HG03095 (cell line): ENCODE measurements around the gene FMR1NB.

Experiments
- ATAC-seq: cut with Tn5 transposase; IDR thresholded peaks from one replicate; pipeline ENCODE4 v1.9.1; 2021; ENCODE audit warnings: moderate library complexity; ENCODE audit not compliant: unreplicated experiment

The FMR1NB gene, protein sequence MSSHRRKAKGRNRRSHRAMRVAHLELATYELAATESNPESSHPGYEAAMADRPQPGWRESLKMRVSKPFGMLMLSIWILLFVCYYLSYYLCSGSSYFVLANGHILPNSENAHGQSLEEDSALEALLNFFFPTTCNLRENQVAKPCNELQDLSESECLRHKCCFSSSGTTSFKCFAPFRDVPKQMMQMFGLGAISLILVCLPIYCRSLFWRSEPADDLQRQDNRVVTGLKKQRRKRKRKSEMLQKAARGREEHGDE

DNA sequence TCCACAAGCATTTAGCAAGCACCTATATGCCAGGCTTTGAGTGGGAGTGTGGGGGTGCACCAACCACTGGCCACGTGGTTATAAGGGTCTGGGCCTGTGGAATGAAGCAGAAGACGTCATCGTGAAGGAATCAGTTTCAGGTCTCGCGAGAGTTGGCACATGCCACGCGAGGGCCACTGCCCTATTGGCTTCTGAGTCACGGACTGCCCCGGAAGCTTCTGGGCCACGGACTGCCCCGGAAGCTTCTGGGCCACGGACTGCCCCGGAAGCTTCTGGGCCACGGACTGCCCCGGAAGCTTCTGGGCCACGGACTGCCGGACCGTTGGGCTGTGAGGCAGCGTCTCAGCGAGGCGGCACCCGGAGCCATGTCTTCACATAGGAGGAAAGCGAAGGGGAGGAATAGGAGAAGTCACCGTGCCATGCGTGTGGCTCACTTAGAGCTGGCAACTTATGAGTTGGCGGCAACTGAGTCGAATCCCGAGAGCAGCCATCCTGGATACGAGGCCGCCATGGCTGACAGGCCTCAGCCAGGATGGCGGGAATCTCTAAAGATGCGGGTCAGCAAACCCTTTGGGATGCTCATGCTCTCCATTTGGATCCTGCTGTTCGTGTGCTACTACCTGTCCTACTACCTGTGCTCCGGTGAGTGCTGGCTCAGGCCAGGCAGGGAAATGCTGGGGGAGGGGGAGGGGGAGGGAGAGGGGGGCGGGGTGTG is at the start of gene FMR1NB:
TSS of gene FMR1NB (plus strand) at position 300 of the 715 bp plus-strand sequence. CDS start at position 366, 66 bp downstream.
- ATAC-seq, result no peak

DNA sequence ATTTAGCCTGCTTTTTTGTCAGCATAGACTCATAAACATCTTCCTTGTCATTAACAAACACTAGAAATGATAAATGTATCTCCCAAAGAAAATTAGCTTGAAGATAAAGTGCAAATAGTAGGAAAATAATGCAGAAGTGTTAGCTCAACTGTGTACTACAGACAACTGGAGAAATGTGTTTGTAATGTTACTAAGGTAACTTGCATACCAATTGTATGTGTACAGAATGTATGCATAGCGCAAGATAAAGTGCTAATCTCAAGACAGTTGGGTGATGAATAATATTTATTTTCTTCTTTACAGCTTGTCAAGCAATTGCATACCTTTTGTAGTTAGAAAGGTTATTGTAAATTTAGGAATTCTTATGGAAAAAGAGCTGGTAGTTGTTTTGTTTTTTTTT is 47.3 kb upstream of the FMR1NB start:
- no peak for ATAC-seq

DNA sequence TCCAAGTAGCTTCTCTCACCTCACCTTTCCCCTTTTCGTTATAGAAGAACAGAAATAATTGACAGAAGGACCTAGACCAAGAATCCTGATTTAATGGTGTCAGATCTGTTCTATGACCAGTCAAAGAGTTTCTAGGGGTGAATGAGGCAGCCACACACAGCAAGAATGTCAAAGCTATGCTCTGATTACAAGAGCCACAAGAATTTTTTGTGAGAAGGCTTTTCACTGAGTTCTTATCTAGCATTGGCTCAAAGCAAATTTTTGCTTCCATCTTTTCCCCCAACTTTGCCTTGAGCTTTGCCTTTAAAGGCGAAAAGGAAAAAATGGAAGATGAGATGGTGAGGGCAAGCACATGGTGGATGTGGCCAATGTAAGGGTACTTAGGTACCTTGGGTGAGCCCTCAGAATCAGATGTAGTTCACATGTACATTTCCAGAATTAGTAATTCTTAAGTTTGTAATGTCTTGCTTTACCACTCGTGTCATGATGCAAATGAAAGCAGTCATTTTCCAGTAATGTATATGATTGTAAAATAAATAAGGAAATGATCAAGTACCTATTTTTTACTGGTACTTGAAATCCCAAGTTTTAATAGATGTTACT is 45.9 kb upstream of the FMR1NB start:
- no peak for ATAC-seq

DNA sequence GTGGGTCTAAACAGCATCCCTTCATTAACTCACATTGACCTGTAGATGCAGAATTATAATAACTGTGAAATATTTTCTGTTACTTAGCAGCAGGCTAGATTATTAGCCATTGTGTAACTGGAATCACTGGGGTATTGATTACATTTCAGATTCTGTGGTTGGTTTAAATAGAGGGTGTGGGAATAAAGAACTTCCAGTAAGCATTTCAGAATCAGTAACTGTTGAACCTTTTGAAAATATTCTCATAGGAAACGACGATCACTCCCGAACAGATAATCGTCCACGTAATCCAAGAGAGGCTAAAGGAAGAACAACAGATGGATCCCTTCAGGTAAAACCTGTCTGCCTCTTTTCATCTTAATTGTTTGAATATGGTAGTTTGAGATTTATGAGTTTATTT is 35.9 kb upstream of the FMR1NB start:
- ATAC-seq, result no peak

DNA sequence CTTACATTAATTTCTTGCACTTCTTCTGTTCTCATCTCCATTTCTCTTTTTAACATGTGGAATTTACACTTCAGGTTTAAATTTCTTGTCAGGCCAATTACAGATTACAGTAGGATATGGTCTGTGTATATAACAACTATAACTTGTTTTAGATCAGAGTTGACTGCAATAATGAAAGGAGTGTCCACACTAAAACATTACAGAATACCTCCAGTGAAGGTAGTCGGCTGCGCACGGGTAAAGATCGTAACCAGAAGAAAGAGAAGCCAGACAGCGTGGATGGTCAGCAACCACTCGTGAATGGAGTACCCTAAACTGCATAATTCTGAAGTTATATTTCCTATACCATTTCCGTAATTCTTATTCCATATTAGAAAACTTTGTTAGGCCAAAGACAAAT is 32.6 kb upstream of the FMR1NB start:
- no peak for ATAC-seq

- no peak for ATAC-seq
Measured at GRCh38 chrX:147950352-147950751, 30.8 kb upstream of the FMR1NB start.

DNA sequence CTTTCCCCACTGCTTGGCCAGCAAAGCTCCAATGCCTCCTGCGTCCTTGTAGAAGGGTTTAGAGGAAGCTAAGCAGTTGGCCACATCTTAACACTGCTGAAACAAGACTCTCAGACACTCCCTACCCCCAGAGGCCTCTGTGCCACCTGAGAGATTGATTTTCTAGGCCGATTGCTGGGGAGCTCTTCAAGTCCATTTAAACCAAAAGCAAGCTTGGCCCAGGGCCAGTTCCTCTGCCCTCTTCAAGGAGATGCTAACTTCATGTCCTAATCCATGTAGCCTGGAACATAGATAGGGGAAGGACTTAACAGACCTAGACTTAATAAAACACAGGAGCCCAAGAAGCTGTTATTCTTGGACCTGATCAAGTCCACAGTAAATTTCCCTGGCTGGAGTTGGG is 27.2 kb upstream of the FMR1NB start:
- ATAC-seq, result no peak

GRCh38 chrX:147957291-147957690 is 23.8 kb upstream of the FMR1NB start:
- no peak for ATAC-seq

DNA sequence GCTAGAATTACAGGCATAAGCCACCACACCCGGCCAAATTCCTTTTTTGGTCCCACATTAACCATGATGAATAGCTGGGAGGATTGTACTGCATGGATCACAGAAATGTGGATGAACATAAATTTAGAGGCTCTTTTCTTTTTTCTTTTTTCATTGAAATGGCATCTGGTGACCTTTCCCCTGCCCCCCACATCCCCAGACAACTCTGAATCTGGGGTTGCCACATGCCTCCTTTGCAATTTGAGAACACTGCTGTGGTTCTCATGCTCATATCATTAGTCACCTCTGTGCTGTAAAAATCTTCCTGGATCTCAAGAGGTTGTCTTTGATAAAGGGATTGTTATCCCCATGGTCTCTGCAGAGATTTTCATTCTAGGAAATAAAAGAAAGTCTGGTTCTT is 22.8 kb upstream of the FMR1NB start:
- ATAC-seq, result no peak

DNA sequence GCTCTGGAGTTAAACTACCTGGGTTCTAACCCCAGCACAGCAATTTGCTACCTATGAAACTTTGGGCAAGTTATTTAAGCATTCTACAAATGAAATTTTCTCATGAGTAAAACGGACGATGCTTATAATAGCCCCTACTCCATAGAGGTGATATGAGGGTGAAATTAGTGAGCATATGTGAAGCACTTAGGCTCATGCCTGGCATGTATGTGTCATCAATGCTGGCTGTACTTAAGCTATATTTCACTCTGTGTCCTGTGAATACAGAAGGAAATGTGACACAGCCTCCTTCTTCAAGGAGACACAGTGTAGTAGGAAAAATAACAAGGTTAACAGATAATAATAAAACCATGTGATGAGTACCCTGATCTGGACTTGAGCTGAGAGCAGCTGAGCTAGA is 20.4 kb upstream of the FMR1NB start:
- ATAC-seq, result no peak

DNA sequence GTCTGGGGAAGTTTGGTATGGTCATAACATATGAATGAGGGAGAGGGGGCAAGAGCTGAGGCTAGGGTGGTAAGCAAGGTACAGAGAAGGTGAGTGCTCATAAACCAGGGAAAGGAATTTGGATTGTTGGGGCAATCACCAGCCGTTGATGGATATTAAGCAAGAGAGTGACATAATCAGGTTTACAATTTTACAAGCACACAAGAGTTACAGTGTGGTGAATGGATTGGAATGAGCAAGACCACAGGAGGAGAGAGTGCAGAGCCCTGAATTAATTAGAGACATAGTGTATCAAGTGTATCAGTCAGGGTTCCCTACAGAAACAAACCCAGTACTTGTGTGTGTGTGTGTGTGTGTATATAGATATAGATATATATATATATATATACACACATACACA is 18.7 kb upstream of the FMR1NB start:
- no peak for ATAC-seq

DNA sequence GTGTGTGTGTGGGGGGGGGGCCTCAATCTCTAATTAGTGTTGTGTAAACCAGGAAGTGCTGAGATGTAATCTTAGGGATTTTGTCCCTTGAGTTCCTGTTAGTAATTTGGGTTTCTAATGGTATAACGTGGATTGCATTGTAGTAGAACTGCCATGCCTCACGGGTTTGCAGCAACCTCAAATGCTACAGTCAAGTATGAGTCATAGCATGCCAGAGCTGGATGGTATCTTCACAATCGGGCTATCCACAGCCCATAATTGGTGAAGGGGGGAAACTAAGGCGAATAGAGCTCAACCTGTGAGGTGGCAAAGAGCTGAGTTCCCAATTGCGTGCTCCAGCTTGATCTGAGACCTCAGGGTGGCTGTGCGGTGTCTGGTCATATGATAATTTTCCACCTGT is 2.2 kb upstream of the FMR1NB start:
- no peak for ATAC-seq

GRCh38 chrX:148020329-148020728 is 39.2 kb downstream of the FMR1NB start:
- ATAC-seq, result no peak

DNA sequence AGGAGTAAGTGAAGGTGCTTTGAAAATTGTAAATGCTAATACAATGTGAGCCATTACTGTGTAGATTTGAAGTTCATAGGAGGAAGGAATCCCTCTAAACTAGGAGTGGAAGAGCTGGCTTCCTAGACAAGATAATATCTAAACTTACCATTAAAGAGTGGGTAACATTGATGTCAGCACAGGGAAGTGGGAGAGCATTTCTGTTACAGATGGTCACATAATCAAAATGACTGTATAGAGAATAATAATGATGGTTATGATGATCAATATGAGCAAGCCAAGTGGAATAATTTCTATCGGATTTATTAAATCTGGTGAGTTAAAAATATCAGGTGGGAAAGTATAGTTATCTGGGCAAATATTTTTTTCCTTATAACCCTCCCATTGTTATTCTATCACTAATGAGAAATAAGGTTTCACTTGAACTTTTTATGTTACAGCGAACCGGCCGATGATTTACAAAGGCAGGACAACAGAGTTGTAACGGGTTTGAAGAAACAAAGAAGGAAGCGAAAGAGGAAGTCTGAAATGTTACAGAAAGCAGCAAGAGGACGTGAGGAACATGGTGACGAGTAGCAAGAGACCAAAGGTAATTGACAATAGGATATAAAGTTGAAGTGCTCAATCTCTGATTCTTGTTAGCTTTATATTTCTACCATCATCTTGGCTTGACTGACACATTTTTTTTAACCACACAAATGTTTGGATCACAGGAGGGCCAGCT is 43.5 kb downstream of the FMR1NB start:
- ATAC-seq, result peak; percentile 90

DNA sequence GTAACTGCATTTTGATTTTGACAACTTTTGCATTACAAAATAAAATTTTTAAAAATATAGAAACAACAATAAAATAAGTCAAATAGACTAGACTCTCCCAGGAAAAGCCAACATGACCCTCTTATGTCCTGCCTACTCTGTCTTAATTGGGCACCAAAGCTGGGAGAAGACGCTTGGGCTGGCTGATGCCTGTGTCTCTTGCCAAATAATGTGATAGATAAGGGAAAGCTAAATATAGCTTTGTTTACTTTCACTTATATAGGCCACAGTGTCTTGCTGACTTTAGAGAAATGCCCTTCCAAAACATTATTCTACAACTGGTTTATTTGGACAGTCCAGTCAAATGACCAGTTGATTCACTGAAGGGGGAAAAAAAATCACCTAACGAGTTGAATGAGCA is 54.2 kb downstream of the FMR1NB start:
- no peak for ATAC-seq

- no peak for ATAC-seq
Measured at GRCh38 chrX:148037020-148037419, 55.9 kb downstream of the FMR1NB start.

DNA sequence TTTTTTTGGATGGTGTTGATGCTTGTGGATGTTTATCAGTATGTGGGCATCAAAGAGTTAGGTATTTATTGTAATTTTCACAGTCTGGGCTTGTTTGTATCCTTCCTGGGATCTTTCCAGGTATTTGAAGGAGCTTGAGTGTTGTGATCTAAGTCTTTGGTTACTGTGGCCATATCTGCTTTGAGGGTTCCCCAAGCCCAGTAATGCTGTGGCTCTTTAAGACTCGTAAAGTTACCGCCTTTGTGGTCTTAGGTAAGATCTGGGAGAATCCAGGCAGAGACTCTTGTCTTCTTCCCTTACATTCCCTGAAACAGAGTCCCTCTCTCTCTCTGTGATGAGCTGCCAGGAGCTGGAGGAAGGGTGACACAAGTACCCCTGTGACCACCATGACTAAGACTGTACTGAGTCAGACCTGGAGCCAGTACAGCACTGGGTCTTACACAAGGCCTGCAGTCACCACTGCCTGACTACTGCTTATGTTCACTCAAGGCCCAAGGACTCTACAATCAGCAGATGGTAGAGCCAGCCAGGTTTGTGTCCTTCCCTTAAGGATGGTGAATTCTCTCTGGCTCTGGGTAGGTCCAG is 62.2 kb downstream of the FMR1NB start:
- ATAC-seq, result no peak

GRCh38 chrX:148047200-148047599 is 66.1 kb downstream of the FMR1NB start:
- ATAC-seq, result no peak

GRCh38 chrX:148049441-148049840 is 68.3 kb downstream of the FMR1NB start:
- peak; percentile 66 for ATAC-seq

- no peak for ATAC-seq
Measured at GRCh38 chrX:148051973-148052372, 70.8 kb downstream of the FMR1NB start.

DNA sequence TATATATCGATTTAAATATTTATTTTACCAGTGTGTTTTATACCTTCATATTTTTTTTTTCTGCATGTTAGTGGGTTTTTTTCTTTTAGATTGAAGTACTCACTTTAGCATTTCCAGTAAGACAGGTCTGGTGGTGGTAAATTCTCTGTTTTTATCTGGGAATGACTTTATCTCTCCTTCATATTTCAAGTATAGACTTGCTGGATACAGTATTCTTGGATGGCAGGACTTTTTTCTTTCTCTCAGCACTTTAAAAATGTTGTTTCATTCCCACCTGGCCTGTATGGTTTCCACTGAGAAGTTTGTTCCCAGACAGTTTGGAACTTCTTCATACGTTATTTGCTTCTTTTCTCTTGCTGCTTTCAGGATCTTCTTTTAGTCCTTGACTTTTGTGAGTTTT is 86.1 kb downstream of the FMR1NB start:
- ATAC-seq, result no peak
